H1 (cell line): ENCODE measurements around the gene PPIF. TPM values are rescaled to one million over a fixed set of nuclear protein-coding genes. Genes with fewer than 3 reads are reported as not detected.

Experiments used
- polyA plus RNA-seq, 7 experiments: library from polyadenylated mRNA; depleted of rRNA in 3 of 7; stranded (reverse) in 5 of 7; unstranded in 2 of 7; fragments of >200 nt in 5 of 7; fragments of 200-250 nt in 2 of 7; gene quantifications; 1 replicate in 5 of 7; 2 replicates in 1 of 7; 4 replicates in 1 of 7; pipeline versions ENCODE4 v1.2.1 to v1.2.3, GENCODE V29; 2011 to 2013; ENCODE audit warnings: missing spikeins in 2 of 7, mixed read lengths in 2 of 7
- total RNA-seq: library from RNA; stranded (reverse); fragmentation: NEBNext Ultra II Directional; extraction: Animal tissue kit (Norgen Biotek cat#: 25700); gene quantifications from 2 replicates; pipeline ENCODE4 v1.2.1, GENCODE V29; 2021
- TF ChIP-seq, protein P1 (sequence below): IDR thresholded peaks from 2 replicates; pipeline ENCODE4 v1.6.1; 2012; ENCODE audit warnings: low read length, inconsistent platforms

PPIF gene
- total and polyA plus RNA-seq, 2 of the 8 experiments (the other 6 are each of a cell fraction or from before 2014, with no cell fraction given), result 70.2 to 77.6 TPM

DNA sequence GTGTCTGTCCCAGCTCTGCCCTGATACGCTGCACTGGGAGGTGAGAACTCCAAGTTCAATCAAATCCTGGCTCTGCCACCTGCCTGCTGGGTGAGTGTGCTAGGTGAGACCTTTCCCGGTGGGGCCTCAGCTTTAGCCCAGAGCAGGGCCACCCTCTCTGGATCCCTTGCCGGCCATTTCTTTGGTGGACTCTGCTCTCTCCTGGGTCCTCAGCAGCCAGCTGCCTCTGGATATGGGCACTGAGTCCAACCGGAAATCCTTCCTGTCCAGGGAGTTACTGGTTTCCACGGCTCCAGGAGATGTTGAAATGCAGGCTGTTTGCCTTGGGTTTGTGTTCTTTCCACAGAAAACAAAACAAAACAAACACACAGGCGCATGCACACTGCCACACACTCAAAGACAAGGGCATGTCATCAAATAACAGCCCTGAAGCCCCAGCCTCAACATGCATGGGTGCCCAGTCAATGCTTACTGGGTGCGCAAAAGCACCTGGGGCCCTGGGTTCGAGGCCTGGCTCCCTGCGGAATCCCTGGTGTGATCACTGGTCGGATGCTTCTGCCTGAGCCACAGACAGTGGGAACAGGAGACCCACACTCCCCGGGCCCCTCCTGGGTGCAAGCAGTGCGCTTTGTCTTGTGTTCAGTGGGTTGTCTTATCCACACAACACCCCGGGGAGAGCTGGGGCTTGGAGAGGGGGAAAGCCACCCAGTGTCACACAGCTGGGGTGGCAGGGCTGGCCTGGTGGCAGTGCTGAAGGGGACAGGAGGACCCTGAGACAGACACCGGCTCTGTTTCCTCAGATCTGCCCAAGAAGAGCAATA, 33.1 kb downstream of the PPIF start (continued):
- TF ChIP-seq, protein P1, sequence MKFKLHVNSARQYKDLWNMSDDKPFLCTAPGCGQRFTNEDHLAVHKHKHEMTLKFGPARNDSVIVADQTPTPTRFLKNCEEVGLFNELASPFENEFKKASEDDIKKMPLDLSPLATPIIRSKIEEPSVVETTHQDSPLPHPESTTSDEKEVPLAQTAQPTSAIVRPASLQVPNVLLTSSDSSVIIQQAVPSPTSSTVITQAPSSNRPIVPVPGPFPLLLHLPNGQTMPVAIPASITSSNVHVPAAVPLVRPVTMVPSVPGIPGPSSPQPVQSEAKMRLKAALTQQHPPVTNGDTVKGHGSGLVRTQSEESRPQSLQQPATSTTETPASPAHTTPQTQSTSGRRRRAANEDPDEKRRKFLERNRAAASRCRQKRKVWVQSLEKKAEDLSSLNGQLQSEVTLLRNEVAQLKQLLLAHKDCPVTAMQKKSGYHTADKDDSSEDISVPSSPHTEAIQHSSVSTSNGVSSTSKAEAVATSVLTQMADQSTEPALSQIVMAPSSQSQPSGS, result no peak
